GM21619 (cell line): Measurements from ENCODE around the gene TYSND1.
"Not testable (repeated sequence)": the region's sequence is repeated elsewhere in the genome, so short reads cannot be mapped to it uniquely, and the experiment has no call there.

Source experiments
- ATAC-seq: cut with Tn5 transposase; IDR thresholded peaks from one replicate; pipeline ENCODE4 v1.9.1; 2021; ENCODE audit not compliant: unreplicated experiment

TYSND1 gene

GRCh38 chr10:70135046-70135445 lies 11.5 kb downstream of the TYSND1 start:
- no peak for ATAC-seq

GRCh38 chr10:70132098-70133029 lies 14.1 kb downstream of the TYSND1 start, which contains the start of gene AIFM2:
TSS of gene AIFM2 (minus strand) at chr10:70132825. CDS start at chr10:70124084, 8,741 bp downstream.
- ATAC-seq, result peak; percentile 66

- no peak for ATAC-seq
These were observed 15.0 kb downstream of the TYSND1 start for GRCh38 chr10:70131560-70131937.

- no peak for ATAC-seq
These were observed 15.5 kb downstream of the TYSND1 start for GRCh38 chr10:70130878-70131559.

GRCh38 chr10:70126700-70127395 lies 19.7 kb downstream of the TYSND1 start:
- ATAC-seq, result no peak

- no peak for ATAC-seq
These were observed 20.5 kb downstream of the TYSND1 start for GRCh38 chr10:70125918-70126552.

- ATAC-seq, result no peak
These were observed 21.6 kb downstream of the TYSND1 start for GRCh38 chr10:70124918-70125317.

- ATAC-seq, result no peak
These were observed 22.1 kb downstream of the TYSND1 start for GRCh38 chr10:70124415-70124814.

GRCh38 chr10:70123817-70124216 lies 22.7 kb downstream of the TYSND1 start:
- no peak for ATAC-seq

- not testable (repeated sequence) for ATAC-seq
These were observed 23.3 kb downstream of the TYSND1 start for GRCh38 chr10:70123166-70123565.

- no peak for ATAC-seq
These were observed 23.8 kb downstream of the TYSND1 start for GRCh38 chr10:70122742-70123141.

GRCh38 chr10:70121281-70121949 lies 25.1 kb downstream of the TYSND1 start:
- ATAC-seq, result no peak

GRCh38 chr10:70120417-70120816 lies 26.1 kb downstream of the TYSND1 start:
- ATAC-seq, result no peak

GRCh38 chr10:70119623-70120022 lies 26.9 kb downstream of the TYSND1 start:
- ATAC-seq, result no peak

GRCh38 chr10:70119197-70119596 lies 27.3 kb downstream of the TYSND1 start:
- no peak for ATAC-seq

GRCh38 chr10:70118196-70118595 lies 28.3 kb downstream of the TYSND1 start:
- no peak for ATAC-seq

GRCh38 chr10:70117646-70118045 lies 28.9 kb downstream of the TYSND1 start:
- no peak for ATAC-seq

- ATAC-seq, result no peak
These were observed 30.4 kb downstream of the TYSND1 start for GRCh38 chr10:70115948-70116682.

- ATAC-seq, result no peak
These were observed 31.6 kb downstream of the TYSND1 start for GRCh38 chr10:70114902-70115301.

GRCh38 chr10:70112071-70112470 lies 34.4 kb downstream of the TYSND1 start:
- ATAC-seq, result no peak
